NCI-H524 (cell line): ENCODE data around the gene BABAM2.
"Not testable (repeated sequence)": the region's sequence is repeated elsewhere in the genome, so short reads cannot be mapped to it uniquely, and the experiment has no call there.

Experiments
- DNase-seq, 2 experiments: peaks; one replicate each; lab custom pipeline; 2025; lab: John Stamatoyannopoulos, UW

Gene BABAM2

DNA sequence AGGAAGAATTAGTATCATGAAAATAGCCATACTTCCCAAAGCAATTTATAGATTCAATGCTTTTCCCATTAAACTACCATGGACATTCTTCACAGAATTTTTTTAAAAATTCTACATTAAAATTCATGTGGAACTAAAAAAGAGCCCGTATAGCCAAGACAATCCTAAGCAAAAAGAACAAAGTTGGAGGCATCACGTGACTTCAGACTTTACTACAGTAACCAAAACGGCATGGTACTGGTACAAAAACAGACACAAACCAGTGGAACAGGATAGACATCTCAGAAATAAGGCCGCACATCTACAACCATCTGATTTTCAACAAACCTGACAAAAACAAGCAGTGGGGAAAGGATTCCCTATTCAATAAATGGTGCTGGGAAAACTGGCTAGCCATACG lies 440.2 kb downstream of the BABAM2 start:
- not testable (repeated sequence) for DNase-seq

GRCh38 chr2:28331797-28332196 lies 441.3 kb downstream of the BABAM2 start:
- not testable (repeated sequence) for DNase-seq

GRCh38 chr2:28332696-28333095 lies 442.2 kb downstream of the BABAM2 start:
- no peak for DNase-seq

DNA sequence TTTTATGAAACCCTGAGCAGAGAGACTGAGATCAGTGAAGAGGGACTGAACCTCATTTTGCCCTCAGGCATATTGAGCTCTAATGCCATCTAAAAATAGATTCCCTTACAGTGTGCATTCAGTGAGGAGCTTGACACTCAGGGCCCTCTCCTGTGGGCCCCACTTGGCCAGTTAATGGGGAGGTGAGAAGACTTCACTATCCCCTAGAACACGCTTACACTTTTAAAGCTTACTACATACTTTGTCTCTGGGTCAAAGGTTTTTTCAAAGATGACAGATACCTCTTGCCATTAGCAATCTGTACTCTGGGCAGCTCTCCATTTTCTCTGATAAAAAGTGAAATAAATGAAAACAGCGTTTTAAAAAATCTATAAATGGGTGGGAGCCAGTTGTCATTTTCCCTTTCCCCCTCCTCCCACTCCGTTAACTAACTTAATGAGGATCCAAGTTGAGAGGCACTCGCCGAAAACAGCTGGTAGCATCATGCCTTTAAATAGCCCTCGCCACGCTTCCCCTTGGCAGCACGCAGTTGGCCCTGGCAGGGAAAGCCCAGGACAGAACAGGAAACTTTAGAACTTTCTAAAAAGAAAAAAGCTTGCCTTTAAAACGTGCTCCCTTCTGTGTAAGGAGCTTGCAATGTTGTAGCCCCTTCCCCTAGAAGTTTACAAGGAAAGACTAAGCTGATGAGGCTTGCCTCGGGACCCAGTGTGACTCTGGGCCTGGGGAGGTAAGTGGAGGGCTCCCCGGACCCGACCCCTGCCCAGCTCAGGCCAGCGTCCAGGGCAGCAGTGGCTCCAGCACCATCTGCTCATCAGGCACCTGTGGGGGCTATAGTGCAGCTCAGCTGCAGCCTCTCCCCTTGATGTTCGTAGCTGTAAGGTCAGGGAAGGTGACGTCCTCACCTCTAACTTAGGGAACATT lies 443.3 kb downstream of the BABAM2 start:
- peak; percentile 76 to 79 for DNase-seq

DNA sequence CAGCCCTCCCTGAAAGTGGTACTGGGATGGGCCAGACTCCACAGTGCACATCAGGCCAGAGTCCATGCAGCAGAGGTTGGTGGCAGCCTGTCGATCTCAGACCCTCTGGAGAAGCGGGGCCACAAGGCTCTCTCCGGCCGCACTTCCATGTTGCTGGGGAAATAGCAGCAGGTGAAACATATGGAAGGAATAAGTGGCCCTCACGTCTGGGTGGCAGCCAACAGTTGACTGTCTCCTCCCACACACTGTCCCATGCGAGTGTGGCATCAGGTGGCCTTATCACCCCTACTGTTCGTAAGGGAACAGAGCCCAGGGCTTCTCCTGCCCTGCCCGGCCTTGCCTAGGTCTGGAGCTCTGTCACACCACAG lies 444.0 kb downstream of the BABAM2 start:
- peak; percentile 87 to 94 for DNase-seq

GRCh38 chr2:28335265-28335664 lies 444.7 kb downstream of the BABAM2 start:
- not testable (repeated sequence) for DNase-seq

DNA sequence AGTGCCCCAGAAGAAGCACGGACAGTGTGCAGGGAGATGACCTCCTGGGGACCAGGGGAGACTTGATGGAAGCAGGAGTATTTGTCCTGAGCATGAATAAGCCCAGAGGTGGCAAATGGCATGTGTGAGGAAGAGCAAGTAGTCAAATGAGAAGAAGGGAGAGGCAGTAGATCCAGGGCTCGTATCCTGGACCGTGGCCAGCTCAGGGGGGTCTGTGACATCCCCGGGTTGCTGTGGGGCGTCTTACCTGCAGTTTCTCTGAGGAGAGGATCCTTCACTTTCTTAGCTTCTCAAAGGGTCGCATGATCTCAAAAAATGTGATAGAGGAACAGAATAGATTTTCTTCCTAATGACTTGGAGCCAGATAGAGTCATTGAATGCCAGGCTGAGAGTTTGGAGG lies 445.1 kb downstream of the BABAM2 start:
- no peak for DNase-seq

DNA sequence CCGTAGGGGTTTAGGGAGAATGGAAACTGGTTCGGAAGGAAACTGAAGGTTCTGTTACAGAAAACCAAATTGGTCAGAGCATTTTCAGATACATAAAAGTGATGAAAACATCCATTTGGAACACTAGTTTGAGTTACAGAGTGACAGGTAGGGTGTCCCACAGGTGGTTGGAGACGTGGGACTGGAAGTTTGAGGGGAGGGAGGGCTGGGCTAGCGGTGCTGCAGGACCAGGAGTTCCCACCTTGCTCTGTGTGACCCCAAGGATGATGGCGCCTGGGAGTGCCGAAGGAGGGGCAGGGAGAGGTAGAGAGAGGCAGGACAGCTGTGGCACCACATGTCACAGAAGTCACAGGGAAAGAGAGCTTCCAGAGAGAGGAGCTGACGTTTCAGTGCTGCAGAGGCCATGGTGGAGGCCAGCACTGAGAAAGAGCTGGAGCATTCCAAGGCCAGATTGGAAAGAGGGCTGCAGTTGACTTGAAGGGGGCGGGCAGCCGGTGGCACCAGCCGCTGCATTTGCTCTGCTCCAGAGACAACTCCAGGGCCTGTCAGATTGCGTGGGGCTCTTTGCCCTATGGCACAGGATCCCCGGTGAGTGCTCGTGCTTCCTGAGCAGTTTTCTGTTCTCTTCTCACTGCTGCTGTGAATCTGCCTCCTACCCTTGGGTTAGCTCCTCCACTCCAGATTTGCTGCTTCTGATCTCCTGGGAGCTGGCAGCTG lies 445.9 kb downstream of the BABAM2 start:
- peak; percentile 59 to 87 for DNase-seq

DNA sequence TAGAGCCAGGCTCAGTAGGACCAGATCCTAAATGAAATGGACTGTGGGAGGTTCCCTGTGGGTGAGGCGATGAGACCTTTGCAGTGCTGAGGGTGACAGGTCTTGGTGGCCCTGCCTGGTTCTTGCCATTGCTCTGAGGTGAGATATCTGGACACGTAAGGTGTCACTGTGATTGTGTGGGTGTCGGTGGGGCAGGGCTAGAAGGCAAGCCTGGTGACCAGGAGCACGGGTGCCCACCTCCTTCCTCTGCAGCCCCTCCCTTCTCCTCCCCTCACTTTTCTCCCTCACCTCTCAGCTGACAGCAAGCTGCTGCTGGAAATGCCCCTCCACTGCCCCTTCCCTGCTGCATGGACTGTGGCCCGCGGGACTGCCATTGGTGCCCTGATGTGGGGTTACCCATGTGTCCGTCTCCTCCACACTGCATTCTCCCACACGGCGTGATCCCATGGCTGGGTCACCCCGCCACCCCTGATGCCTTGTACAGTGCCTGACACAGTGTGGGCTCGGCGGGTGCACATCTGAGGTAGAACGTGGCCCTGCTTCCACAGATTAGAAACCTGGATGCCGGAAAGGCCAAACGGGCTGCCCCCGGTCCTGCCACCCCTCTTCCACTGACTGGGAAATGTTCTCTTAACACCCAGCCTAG lies 446.6 kb downstream of the BABAM2 start:
- DNase-seq = no peak

- DNase-seq = no peak
Measured at GRCh38 chr2:28338046-28338817, 447.7 kb downstream of the BABAM2 start.

DNA sequence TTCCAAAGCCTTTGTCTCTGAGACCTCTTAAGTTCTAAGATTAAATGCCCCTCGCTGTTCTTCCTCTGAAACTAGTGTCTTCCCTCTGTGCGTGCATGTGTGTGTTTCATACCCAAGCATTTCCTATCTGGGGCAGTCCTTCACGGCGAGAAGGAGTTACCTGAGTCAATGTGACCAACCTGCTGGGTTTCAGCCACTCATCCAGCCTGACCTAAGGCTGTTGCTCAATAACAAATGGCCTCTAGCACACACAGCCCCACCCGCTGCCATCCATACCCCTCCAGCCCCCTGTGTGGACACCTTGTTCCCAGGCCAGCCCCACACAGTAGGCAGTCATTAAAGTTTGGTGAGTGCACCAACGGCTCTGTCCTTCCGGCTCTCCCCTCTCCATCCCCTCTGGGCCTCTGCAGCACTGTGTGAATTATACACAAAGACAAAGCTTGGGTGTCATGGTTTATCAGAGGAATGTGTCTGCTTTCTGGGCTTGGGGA lies 448.3 kb downstream of the BABAM2 start:
- no peak for DNase-seq

GRCh38 chr2:28339516-28340175 lies 449.1 kb downstream of the BABAM2 start:
- DNase-seq = no peak

DNA sequence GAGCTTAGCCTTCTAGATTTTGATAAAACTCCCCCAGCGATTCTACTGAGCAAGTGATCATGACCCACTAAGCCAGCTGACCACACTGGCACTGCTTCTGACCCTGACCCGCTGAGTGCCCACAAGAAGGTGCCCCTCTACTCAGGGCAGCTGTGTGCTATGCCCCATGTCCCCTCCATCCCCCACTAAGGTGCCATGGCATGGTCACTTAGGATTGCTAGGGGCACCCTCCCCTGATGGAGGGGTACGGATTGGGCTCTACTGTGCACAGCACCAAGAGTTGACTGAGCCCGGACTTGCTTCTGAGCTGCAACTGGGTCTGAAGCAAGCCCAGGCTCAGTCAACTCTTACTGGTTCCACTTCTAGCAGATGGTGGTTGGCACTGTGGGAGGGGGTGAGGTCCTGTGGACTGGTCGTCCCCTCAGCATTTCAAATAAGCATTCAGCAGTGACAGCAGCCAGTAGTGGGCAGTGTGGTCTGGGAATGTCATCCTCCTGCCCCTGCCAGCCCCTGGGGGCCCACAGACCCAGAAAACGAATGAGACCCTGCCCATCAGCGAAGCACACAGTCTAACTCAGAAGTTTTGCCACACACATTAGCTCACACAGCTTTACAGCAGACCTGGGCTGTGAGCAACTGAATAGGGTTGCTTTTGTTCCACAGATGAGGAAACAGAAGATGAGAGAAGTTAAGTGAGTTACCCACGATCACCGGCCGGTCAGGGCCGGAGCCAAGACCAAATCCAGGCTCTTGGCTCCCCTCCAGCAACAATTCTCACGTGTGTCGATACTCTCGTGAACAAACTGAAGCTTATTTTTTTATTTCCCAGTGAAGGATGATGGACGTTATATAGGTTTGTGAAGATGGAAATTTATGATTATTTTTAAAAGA lies 450.0 kb downstream of the BABAM2 start:
- peak in 1 of 2 experiments; percentile 39 for DNase-seq

DNA sequence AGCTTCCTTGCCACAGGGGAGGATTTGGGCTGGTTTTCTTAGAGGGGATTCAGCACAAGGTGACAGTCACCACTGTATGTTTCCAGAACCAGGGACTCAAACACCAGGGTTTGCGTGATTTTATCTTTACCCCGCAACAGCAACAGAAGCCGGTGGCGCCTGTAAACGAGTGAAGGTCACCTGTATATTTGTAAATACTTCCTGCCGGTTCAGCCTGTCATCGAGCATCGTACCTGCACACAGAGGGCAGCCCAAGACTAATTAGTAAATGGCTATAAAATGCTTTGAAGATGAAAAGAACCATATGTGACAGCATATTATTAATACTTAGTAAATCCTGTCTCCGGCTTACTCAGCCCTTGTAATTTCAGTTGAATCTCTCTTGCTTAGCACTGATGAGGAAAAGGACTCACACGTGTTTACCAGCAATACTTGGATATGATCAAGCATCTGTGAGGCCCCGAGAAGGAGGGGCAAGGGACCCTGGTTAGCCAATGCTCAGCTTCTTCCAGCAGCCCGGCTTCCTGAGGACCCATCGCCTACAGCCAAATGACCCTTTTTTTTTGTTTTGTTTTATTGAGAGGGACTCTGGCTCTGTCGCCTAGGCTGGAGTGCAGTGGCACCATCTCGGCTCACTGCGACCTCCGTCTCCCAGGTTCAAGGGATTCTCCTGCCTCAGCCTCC lies 450.8 kb downstream of the BABAM2 start:
- DNase-seq = peak; percentile 56 to 92

DNA sequence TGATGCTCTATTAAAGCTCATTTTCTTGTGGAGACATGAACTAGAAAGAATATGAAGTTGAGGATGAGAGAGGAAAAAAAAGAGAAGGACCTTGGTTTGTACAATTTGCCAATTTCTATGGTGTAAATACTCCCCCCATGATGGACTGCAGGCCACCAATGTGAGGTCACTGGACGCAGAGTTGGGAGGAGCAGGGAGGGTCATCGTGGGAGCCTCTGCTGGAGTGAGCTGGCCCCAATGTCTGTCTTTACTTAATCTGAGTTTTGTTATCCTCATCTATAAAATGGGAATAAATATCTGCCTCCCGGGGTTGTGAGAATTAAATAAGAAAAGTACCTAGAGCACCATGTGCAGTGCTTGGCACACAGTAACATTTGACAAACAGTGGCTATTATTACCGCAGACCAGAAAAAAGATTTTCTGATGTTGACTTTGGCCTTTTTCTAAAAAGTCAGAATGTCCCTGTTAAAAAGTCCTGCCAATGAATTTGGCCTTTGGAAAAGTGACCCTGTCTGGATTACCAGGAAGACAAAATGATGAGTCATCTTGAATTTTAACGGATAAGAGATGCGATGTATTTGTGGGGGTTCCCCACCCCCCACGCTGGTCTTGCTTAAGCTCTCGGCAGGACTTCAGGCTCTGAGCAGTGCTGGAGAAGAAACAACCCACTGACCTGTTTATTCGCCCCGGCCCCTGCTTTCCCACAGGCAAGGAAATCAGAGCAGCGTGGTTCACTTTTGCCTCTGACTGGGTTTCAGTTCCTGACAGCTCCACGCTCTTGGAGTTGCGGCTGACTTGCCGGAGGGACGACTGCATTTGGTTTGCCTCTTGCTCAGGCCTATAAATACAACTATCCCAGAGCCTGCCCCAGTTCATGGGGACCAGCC lies 451.8 kb downstream of the BABAM2 start:
- no peak for DNase-seq

GRCh38 chr2:28343184-28343942 lies 452.8 kb downstream of the BABAM2 start:
- no peak for DNase-seq

DNA sequence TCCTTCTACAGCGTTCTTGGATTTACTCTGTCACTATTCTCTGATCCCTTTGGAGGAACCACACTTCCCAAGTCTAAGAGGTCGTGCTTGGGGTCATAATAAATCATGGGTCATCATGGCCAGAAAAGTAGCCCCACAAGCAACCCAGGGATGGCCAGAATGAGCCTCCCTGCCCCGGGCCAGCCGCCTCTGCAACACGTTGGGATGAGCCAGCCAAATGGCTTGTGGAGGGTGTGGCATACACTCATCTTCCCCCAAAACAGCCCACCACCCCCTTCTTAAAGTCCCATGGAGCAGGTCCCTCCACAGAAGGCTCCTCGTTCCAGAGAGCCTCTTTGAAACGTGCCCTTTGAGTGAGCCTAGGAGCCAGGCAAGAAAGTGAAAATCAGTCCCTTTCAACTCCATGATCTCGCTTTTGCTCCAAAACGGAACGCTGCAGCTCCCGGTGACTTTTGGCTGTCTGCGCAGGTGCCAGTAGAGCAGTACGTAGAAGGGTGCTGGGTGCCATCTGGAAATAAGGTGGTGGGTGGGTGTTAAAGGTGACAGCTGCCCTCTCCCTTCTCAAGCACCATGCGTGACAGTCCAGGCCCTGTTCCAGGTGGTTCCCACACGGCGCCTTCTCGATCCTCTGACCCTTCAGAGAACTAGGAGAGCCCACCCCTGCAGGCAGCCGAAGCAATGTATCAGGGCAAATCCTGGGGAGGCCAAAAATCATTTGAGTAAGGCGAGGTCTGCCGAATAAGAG lies 453.6 kb downstream of the BABAM2 start:
- DNase-seq = peak; percentile 85 to 95
